HepG2 (cell line): ENCODE results near the gene FNDC3A. TPM values are rescaled to one million over a fixed set of nuclear protein-coding genes. Genes with fewer than 3 reads are reported as not detected.
A peak's percentile ranks its signal among the peaks of the same experiment; 100 is the strongest.

Experiments used
- CBFB ChIP-seq: sonication (generic); formaldehyde crosslinking; IDR thresholded peaks from 2 replicates; pipeline ENCODE4 v1.4.0; 2020; ENCODE audit warnings: missing genetic modification reagents
- ELF3 ChIP-seq: IDR thresholded peaks from 2 replicates; pipeline ENCODE4 v1.6.1; 2016; ENCODE audit warnings: missing genetic modification reagents, missing compliant biosample characterization
- ETV6 ChIP-seq: sonication (generic); formaldehyde crosslinking; conservative IDR thresholded peaks from 2 replicates; pipeline ENCODE4 v1.4.0; 2020; ENCODE audit warnings: missing genetic modification reagents
- GLMP ChIP-seq: sonication (generic); formaldehyde crosslinking; IDR thresholded peaks from 2 replicates; pipeline ENCODE4 v1.9.0; 2021; ENCODE audit warnings: missing genetic modification reagents, mild to moderate bottlenecking, borderline replicate concordance
- HNF1B ChIP-seq: sonication (generic); formaldehyde crosslinking; IDR thresholded peaks from 2 replicates; pipeline ENCODE4 v1.5.1; 2020; ENCODE audit warnings: mild to moderate bottlenecking, moderate library complexity, missing genetic modification reagents
- IRX3 ChIP-seq: sonication (generic); formaldehyde crosslinking; IDR thresholded peaks from 2 replicates; pipeline ENCODE4 v1.8.1; 2023; ENCODE audit warnings: mild to moderate bottlenecking, low read depth, missing genetic modification reagents, borderline replicate concordance
- JUN ChIP-seq: sonication (generic); formaldehyde crosslinking; IDR thresholded peaks from 2 replicates; pipeline ENCODE4 v1.4.0; 2020; ENCODE audit warnings: mild to moderate bottlenecking, missing genetic modification reagents
- KMT2B ChIP-seq: IDR thresholded peaks from 2 replicates; pipeline ENCODE4 v1.6.1; 2016; ENCODE audit warnings: missing genetic modification reagents, missing compliant biosample characterization
- MED1 ChIP-seq: sonication (generic); formaldehyde crosslinking; IDR thresholded peaks from 2 replicates; pipeline ENCODE4 v1.4.0; 2020; ENCODE audit warnings: missing genetic modification reagents
- MED8 ChIP-seq: sonication (generic); formaldehyde crosslinking; IDR thresholded peaks from 2 replicates; pipeline ENCODE4 v1.8.1; 2023; ENCODE audit warnings: mild to moderate bottlenecking, missing genetic modification reagents; ENCODE audit not compliant: insufficient replicate concordance
- NR2C2 ChIP-seq: sonication (generic); formaldehyde crosslinking; IDR thresholded peaks from 2 replicates; pipeline ENCODE4 v1.4.0; 2020; ENCODE audit warnings: missing genetic modification reagents, mild to moderate bottlenecking, moderate library complexity, borderline replicate concordance
- SNAPC2 ChIP-seq: sonication (generic); formaldehyde crosslinking; IDR thresholded peaks from 2 replicates; pipeline ENCODE4 v1.8.1; 2022; ENCODE audit warnings: mild to moderate bottlenecking, missing genetic modification reagents
- USF2 ChIP-seq, 2 experiments: sonication (generic) in 1 of 2; formaldehyde crosslinking in 1 of 2; IDR thresholded peaks; 2 replicates each; pipeline versions ENCODE4 v1.5.1 to v1.6.1; 2011 to 2020; ENCODE audit warnings: borderline replicate concordance in 1 of 2, low read depth in 1 of 2, low read length in 1 of 2, mild to moderate bottlenecking in 1 of 2, missing genetic modification reagents in 1 of 2, moderate library complexity in 1 of 2
- ZBTB46 ChIP-seq: sonication (generic); formaldehyde crosslinking; IDR thresholded peaks from 2 replicates; pipeline ENCODE4 v1.4.0; 2020; ENCODE audit warnings: mild to moderate bottlenecking, missing genetic modification reagents, borderline replicate concordance
- ZBTB7B ChIP-seq: sonication (generic); formaldehyde crosslinking; IDR thresholded peaks from 2 replicates; pipeline ENCODE4 v1.4.0; 2020; ENCODE audit warnings: missing genetic modification reagents
- ZNF143 ChIP-seq: sonication (generic); formaldehyde crosslinking; IDR thresholded peaks from 2 replicates; pipeline ENCODE4 v1.4.0; 2020; ENCODE audit warnings: missing genetic modification reagents
- ZNF30 ChIP-seq: sonication (generic); formaldehyde crosslinking; IDR thresholded peaks from 2 replicates; pipeline ENCODE4 v1.5.0; 2020; ENCODE audit warnings: mild to moderate bottlenecking, missing genetic modification reagents
- ZNF557 ChIP-seq: sonication (generic); formaldehyde crosslinking; IDR thresholded peaks from 2 replicates; pipeline ENCODE4 v1.4.0; 2020; ENCODE audit warnings: missing genetic modification reagents
- ZNF589 ChIP-seq: sonication (generic); formaldehyde crosslinking; conservative IDR thresholded peaks from 2 replicates; pipeline ENCODE4 v1.8.0; 2022; ENCODE audit warnings: mild to moderate bottlenecking, moderate library complexity, missing genetic modification reagents
- ZNF784 ChIP-seq: sonication (generic); formaldehyde crosslinking; IDR thresholded peaks from 2 replicates; pipeline ENCODE4 v1.5.1; 2020; ENCODE audit warnings: missing genetic modification reagents, mild to moderate bottlenecking, borderline replicate concordance
- ZNF790 ChIP-seq: sonication (generic); formaldehyde crosslinking; IDR thresholded peaks from 2 replicates; pipeline ENCODE4 v1.8.0; 2022; ENCODE audit warnings: missing genetic modification reagents, mild to moderate bottlenecking, borderline replicate concordance
- ZSCAN31 ChIP-seq: sonication (generic); formaldehyde crosslinking; IDR thresholded peaks from 2 replicates; pipeline ENCODE4 v1.5.0; 2020; ENCODE audit warnings: low read depth, mild to moderate bottlenecking, missing genetic modification reagents
- polyA plus RNA-seq, 8 experiments: library from polyadenylated mRNA; depleted of rRNA in 3 of 8; stranded (reverse) in 7 of 8; unstranded in 1 of 8; fragments of >200 nt; fragmentation: Illumina TruSeq in 4 of 8; extraction: Trizol in 4 of 8; gene quantifications; 2 replicates each; pipeline versions ENCODE4 v1.2.1 to v1.2.3, GENCODE V29; 2011 to 2016; ENCODE audit warnings: low read depth in 4 of 8, missing spikeins in 1 of 8, mixed read lengths in 1 of 8; ENCODE audit not compliant: insufficient read depth in 1 of 8
- total RNA-seq, 5 experiments: library from RNA; depleted of rRNA; stranded (reverse); fragments of >200 nt; fragmentation: Illumina TruSeq; extraction: Trizol; gene quantifications; 2 replicates each; pipeline ENCODE4 v1.2.3, GENCODE V29; 2016; ENCODE audit warnings: low read depth in 1 of 5

FNDC3A gene
- total and polyA plus RNA-seq, 2 of the 13 experiments (the other 11 are each of a cell fraction or from before 2014, with no cell fraction given) = 36.7 to 39.3 TPM

- TF ChIP-seq HNF1B (CRISPR knock-in tag) = 0 out of 2 replicates have a peak, but pooled peaks have one; percentile 24
- no peak for TF ChIP-seq ZNF557 (CRISPR knock-in tag)
- peak; percentile 39; the same call in 1 of the 2 replicates for TF ChIP-seq CBFB (CRISPR knock-in tag)
- TF ChIP-seq IRX3 (CRISPR knock-in tag) = no peak
- TF ChIP-seq ZNF589 = no peak
- TF ChIP-seq MED1 = peak; percentile 63; the same call in 1 of the 2 replicates
- TF ChIP-seq NR2C2 (CRISPR knock-in tag) = peak; percentile 78
- TF ChIP-seq ZBTB46 (CRISPR knock-in tag) = 0 out of 2 replicates have a peak, but pooled peaks have one; percentile 33
- TF ChIP-seq MED8 (CRISPR knock-in tag) = peak; percentile 52
- TF ChIP-seq ELF3 = peak; percentile 66
- peak; percentile 57; the same call in 1 of the 2 replicates for TF ChIP-seq ZBTB7B (CRISPR knock-in tag)
- TF ChIP-seq SNAPC2 = no peak
- TF ChIP-seq ETV6 (CRISPR knock-in tag) = peak; percentile 79; the same call in 1 of the 2 replicates
- peak; percentile 42; the same call in 1 of the 2 replicates for TF ChIP-seq ZNF784 (CRISPR knock-in tag)
- TF ChIP-seq ZSCAN31 (CRISPR knock-in tag) = no peak
- no peak for TF ChIP-seq ZNF790 (CRISPR knock-in tag)
- no peak for TF ChIP-seq ZNF30
- TF ChIP-seq GLMP (CRISPR knock-in tag) = no peak
- peak; percentile 28; the same call in 1 of the 2 replicates for TF ChIP-seq KMT2B (CRISPR knock-in tag)
- TF ChIP-seq USF2 (IDR thresholded peaks at IDR 0.05; ENCODE audit: low read depth, low read length) = peak; percentile 27; the same call in 1 of the 2 replicates
- peak; percentile 40; the same call in 1 of the 2 replicates for TF ChIP-seq USF2 (CRISPR knock-in tag; IDR thresholded peaks at IDR 0.05; ENCODE audit: borderline replicate concordance)
- TF ChIP-seq JUN (CRISPR knock-in tag) = peak; percentile 34; the same call in 1 of the 2 replicates
- TF ChIP-seq ZNF143 (CRISPR knock-in tag) = peak; percentile 41; the same call in 1 of the 2 replicates
Observed at GRCh38 chr13:49214917-49215376, 239.2 kb downstream of the FNDC3A start (continued).
